OCI-LY7 (cell line): Measurements from ENCODE around the gene ABO.

ENCODE experiments used
- EZH2phosphoT487 ChIP-seq: fragments of 200-600 bp; sonication (generic); IDR thresholded peaks from 2 replicates; pipeline ENCODE4 v1.6.1; 2018; ENCODE audit warnings: low read depth, borderline replicate concordance, mild to moderate bottlenecking, mixed run types, antibody characterized with exemption, low read length, moderate library complexity, mixed read lengths
- TF ChIP-seq, protein P1 (sequence below): fragments of 200-600 bp; sonication (generic); conservative IDR thresholded peaks from 2 replicates; pipeline ENCODE4 v1.5.1; 2014; ENCODE audit warnings: mild to moderate bottlenecking, antibody characterized with exemption, low read length, moderate library complexity, mixed read lengths

DNA sequence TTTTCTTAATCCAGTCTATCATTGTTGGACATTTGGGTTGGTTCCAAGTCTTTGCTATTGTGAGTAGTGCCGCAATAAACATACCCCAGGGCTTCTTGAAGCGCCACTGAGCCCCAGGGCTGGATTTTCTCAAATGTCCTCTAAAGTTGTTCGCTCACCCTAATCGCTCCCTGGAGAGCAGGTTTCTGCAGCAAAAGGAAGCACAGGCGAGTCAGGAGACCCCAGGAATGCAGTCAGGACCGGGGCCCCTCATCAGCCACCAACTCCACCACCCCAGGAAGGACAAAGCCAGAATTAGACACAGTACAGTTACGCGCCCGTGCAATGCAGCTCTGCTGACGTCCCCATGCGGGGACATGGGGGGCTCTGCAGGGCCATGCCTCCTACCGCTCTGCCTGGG is 50.2 kb downstream of the ABO start:
- TF ChIP-seq, protein P1, sequence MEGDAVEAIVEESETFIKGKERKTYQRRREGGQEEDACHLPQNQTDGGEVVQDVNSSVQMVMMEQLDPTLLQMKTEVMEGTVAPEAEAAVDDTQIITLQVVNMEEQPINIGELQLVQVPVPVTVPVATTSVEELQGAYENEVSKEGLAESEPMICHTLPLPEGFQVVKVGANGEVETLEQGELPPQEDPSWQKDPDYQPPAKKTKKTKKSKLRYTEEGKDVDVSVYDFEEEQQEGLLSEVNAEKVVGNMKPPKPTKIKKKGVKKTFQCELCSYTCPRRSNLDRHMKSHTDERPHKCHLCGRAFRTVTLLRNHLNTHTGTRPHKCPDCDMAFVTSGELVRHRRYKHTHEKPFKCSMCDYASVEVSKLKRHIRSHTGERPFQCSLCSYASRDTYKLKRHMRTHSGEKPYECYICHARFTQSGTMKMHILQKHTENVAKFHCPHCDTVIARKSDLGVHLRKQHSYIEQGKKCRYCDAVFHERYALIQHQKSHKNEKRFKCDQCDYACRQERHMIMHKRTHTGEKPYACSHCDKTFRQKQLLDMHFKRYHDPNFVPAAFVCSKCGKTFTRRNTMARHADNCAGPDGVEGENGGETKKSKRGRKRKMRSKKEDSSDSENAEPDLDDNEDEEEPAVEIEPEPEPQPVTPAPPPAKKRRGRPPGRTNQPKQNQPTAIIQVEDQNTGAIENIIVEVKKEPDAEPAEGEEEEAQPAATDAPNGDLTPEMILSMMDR: no peak
- no peak for TF ChIP-seq EZH2phosphoT487
